OCI-LY1 (cell line): ENCODE measurements around the gene LEKR1.

Experiments
- EZH2 ChIP-seq: fragments of 200-600 bp; sonication (generic), shearing (Covaris generic); IDR thresholded peaks from 2 replicates; pipeline ENCODE4 v1.8.0; 2017; ENCODE audit warnings: borderline replicate concordance, mixed run types, mild to moderate bottlenecking, antibody characterized with exemption, low read length, moderate library complexity, mixed read lengths
- TF ChIP-seq, protein P1 (sequence below): fragments of 200-600 bp; sonication (generic), shearing (Covaris generic); IDR thresholded peaks from 2 replicates; pipeline ENCODE4 v1.5.1; 2017; ENCODE audit warnings: mild to moderate bottlenecking, antibody characterized with exemption, low read length, moderate library complexity, mixed read lengths

DNA sequence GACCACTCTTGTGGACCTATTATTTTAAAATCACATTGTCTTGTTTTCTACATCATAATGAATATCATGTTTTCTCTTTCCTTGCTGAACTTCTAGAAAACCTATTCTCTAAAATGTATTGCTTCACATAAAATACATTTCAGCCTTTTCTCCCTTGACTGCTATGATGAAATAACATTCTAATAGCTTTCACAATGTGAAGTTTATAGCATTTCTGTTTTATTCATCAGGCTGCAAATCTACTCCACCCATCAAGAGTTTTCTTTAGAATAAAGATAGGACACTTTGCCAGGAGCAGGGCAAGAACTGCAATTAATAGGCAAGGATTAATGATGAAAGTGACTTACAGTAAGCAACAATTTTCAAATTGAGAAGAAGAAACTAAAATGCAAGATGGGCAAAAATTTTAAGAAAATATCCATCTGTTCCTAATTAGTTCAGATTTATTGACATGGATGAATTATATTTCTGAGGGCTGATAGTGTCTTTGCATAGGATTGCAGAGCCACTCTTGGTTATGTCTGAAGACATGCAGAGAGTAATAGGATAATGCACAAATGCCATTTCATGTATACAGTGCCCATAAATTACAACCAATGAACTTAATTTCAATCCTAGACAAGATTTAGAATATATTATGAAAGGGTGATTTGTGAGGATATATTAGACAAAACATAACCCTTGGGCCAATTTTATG, 21.7 kb downstream of the LEKR1 start:
- no peak for TF ChIP-seq EZH2
- TF ChIP-seq, protein P1, sequence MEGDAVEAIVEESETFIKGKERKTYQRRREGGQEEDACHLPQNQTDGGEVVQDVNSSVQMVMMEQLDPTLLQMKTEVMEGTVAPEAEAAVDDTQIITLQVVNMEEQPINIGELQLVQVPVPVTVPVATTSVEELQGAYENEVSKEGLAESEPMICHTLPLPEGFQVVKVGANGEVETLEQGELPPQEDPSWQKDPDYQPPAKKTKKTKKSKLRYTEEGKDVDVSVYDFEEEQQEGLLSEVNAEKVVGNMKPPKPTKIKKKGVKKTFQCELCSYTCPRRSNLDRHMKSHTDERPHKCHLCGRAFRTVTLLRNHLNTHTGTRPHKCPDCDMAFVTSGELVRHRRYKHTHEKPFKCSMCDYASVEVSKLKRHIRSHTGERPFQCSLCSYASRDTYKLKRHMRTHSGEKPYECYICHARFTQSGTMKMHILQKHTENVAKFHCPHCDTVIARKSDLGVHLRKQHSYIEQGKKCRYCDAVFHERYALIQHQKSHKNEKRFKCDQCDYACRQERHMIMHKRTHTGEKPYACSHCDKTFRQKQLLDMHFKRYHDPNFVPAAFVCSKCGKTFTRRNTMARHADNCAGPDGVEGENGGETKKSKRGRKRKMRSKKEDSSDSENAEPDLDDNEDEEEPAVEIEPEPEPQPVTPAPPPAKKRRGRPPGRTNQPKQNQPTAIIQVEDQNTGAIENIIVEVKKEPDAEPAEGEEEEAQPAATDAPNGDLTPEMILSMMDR = no peak
